NCI-H526 treated with DMSO at 0.1 percent for 48 hours (cell line): ENCODE measurements around the gene PRR11.
"Not testable (repeated sequence)": the region's sequence is repeated elsewhere in the genome, so short reads cannot be mapped to it uniquely, and the experiment has no call there.

ENCODE experiments used
- DNase-seq: peaks from one replicate; lab custom pipeline; 2025; lab: John Stamatoyannopoulos, UW

Gene PRR11

DNA sequence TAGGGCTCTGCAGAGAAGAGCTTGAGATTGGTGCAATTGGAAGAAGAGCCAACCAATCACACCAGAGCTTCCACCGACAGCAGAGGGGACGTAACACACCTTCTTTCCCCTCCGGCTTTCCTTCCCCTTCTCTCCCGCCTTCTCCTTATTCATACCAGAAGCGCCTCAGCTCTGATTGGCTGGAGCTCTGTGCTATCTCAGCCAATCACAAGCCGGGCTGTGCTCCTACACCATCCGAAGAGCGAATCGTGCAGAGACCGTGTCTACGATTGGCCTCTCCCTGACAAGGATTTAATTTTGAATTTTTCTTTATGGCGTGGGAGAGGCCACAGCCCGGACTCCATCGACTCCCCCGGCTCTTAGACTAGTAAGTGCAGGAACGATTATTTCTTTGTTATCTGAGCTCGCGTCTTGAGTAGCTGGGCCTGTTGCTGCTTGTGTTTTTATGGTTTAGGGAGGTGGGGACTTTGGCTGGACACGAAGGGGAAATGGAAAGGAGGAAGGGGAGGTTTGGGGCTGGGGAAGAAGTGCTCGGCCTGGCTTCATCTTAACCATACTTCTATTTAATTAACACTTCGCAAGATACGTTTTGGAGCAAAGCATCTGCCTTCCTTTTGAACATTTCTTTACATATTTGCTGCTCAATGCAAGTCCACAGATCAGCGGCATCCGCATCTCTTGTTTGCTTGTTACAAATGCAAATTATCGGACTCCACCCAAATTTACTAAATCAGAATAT is at the start of gene PRR11:
PRR11 (plus strand) TSS at position 308 of the 739 bp plus-strand sequence. CDS start 14,007 bp downstream, outside the sequence.
- peak; percentile 99 for DNase-seq

DNA sequence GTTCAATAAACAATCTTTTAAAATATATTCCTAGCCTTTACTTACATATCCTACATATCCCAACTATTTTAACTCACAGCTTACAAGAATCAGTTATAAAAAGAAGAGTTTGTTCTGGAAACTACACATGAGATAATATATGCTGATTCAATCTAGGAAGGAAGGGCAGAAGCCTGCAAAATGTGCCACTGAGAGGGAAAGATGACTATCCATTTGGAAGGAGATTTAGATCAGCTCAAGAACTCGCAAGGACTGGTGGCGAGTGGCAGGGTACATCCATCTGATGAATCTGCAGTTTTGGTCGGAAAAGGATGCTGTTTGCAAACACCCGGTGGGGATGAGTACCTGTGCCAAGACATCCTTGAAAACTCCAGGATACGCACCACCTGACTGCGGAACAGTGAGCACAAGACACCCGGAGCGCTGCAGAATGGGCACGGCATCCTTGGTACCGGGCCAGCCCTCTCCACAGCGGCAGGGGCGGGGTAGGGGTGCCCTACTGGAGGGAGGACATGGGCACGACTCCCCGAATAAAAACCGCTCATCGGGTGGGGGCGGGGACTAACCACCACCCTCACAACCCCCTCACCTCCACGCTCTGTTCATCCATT is 49.6 kb upstream of the PRR11 start:
- peak; percentile 54 for DNase-seq

DNA sequence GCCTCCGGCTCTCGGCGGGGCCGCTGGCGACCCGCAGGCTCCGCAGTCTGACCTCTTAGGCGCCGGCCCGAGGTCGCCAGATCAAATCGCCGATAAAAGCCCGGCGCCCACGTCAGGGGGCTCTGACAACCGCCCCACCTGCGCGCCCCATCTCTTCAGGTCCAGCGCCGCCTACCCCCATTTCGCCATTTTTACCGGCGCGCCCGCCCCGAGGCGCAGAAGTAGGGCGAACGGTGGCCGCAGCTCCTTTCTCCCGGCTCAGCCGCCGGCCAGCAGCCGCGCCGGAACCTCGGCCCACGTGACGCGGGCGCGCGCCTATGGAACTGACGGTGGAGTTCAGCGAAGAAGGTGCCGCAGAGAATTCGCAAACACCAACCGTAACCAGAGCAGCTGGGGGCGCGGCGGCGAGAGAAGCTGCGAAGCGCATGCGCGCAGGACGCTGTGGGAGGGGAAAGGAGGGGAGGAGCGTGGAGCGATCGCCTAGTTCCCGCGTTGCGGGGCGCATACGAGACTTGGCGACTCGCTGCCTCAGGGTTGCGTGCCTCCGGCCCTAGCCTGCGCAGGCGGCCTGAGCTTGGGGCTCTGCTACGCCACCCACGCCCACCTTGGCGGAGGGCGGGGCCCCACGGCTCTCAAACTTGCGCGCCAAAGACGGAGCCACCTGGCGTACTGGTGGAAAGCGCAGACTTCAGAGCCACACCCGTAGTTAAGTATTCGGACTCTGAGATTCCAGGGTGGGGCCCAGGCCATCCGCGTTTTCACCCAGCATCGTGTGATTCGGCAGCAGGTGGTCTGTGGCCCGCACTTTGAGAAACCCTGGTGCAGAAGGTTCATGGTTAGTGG is 48.9 kb upstream of the PRR11 start, which contains the start of gene TRIM37:
TRIM37 (minus strand) TSS at position 418 of the 843 bp plus-strand sequence. CDS start 419 bp downstream, outside the sequence.
- peak; percentile 98 for DNase-seq

DNA sequence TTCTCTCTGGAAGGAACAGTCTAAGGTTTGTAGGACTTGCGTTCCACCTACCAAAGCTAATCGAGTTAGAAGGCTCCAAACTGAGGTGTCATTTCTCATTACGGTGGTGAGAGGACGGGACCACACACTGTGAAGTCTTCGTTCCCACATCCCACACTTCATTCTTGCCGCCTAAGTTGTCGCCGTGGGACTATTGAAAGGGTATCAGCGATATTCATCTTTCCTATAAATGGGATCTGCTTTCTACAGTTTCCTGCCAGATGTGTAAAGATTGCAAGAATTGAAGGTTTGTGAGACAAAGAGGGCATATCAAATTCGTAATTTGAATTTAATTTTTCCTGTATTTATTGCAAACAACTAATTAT is 48.3 kb upstream of the PRR11 start:
- no peak for DNase-seq

DNA sequence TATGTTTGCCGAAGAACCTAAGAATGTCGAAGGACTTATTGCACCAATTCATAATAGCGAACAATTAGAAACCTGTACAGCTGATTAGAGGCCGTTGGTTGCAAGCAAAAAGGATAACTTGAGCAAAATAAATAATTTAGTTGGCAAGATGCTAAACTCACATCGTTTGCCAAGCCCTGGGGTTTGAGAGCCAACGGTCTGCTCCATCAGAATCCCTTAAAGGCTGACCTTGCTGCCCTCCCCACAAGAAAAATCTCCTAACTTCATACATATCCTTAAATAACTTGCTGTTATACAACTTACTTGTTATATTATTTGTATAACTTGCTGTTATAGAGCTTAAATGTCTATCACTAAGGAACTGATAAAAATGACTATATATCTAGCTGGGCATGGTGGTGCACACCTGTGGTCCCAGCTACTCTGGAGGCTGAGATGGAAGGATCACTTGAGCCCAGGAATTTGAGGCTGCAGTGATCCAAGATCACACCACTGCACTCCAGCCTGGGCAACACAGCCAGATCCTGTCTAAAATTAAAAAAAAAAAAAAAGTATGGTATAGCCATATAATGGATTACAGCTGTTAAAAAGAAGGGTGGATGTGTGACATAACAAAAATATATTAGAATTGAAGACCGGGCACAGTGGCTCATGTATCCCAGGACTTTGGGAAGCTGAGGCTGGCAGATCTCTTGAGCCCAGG is 47.0 kb upstream of the PRR11 start:
- DNase-seq = no peak

DNA sequence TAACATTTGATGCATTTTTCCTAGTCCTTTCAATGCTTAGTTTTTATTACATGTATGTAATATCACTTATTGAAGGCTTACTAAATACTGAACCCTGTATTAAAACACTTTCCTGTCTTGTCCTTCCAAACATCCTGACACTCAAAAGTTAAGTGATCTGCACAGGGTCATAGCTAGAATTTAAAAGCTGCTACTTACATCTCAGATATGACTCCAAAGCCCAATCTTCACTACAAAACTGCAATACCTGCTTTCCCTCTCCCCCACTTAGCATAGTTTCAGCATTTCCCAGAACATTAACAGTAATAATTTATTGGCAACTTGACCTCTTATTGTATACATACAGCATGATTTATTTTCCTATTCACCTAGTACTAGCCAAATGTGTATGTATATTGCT is 44.6 kb upstream of the PRR11 start:
- no peak for DNase-seq

DNA sequence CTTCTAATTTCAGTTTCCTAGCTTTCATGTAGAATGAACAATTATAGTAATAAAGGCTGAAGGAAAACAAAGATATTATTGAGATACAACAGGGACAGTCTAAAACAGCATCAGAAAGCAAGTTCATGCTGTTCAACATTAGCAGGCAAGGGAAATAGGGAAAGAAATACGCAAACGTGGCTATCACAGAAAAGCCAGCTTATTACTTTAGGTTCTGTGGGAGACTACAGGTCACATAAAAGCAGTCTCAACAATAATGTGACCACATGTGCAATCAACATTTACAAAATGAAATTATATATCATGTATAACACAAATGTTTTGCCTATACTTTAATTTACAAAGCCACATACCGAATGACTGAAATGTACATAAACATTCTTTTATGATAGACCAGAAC is 44.0 kb upstream of the PRR11 start:
- no peak for DNase-seq

DNA sequence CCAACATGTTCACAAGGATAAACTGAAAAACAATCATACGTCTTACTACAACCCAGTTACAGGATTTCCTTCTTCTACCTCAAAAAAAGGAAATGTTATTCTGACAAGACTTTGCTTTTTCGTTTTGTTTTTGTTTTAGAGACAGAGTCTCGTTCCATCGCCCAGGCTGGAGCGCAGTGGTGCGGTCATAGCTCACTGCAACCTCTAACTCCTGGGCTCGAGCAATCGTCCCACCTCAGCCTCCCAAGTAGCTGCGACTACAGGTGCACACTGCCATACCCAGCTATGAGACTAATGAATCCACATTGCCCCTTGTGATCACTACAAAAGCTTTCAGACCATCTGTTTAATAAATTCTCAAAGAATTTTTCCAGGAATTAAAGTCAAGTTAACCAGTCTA is 40.1 kb upstream of the PRR11 start:
- no peak for DNase-seq

DNA sequence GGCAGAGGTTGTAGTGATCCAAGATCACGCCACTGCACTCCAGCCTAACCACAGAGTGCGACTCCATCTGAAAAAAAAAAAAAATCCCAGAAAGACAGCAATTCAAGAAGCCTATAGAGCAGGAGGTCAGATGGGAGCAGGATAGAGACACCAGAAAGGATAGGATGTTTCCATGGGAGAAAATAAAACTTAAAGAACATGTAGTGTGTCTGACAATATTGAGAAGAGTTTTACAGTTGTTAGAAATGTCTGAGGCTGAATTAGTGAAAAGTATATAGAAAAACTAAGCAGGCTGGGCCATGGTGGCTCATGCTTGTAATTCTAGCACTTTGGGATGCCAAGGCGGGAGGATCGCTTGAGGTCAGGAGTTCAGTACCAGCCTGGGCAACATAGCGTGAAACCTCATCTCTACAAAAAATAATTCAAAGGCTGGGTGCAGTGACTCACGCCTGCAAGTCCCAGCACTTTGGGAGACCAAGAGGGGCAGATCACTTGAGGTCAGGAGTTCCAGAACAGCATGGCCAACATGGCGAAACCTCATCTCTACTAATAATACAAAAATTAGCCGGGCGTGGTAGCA is 33.6 kb upstream of the PRR11 start:
- no peak for DNase-seq

DNA sequence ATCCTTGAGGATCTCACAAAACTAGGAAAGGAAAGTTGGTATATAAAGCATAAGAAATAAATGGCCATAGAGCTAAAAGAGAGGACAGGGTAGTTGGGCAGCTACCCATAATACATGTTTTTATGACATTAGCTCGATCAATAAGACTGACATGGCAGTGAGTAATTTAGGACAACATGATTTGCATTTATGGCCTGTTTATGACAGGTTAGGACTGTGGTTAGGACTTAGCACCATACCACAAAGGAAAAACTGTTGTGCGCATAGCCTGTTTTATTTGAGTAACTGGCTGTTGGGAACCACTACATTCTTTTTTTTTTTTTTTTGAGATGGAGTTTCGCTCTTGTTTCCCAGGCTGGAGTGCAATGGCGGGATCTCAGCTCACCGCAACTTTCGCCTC is 30.9 kb upstream of the PRR11 start:
- DNase-seq = peak; percentile 66

DNA sequence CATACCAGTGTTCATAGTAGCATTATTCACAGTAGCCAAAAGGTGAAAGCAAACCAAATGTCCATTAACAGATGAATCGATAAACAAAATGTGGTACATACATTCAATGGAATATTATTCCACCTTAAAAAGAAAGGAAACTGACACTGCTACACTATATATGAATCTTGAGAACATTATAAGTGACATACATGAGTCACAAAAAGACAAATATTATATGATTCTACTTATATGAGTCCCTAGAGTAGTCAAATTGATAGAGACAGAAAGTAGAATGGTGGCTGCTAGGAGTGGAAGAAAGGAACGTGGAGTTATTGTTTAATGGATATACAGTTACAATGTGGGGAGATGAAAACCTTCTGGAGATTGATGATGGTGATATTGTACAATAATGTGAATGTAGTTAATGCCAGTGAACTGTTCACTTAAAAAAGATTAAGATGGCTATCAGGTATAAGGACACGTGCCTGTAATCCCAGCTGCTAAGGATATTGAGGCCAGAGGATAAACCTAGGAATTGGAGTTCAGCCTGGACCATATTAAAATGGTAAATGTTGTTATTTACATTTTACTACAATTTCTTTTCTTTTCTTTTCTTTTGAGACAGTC is 28.6 kb upstream of the PRR11 start:
- DNase-seq = no peak

DNA sequence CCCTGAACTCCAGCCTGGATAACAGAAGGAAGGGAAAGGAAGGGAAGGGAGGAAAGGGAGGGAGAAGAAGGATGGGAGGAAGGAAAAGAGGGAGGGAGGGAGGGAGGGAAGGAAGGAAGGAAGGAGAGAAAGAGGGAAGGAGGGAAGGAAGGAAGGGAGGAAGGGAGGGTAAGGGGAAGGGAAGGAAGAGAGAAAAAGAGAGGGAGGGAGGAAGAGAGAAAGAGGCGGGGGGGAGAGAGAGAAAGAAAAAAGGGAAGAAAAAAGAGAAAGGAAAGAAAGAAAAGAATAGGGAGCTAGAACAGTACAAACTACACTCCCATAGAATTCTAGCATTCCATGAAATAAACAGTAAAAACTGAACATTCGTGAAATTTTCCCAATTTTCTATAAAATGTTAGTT is 25.7 kb upstream of the PRR11 start:
- no peak for DNase-seq

DNA sequence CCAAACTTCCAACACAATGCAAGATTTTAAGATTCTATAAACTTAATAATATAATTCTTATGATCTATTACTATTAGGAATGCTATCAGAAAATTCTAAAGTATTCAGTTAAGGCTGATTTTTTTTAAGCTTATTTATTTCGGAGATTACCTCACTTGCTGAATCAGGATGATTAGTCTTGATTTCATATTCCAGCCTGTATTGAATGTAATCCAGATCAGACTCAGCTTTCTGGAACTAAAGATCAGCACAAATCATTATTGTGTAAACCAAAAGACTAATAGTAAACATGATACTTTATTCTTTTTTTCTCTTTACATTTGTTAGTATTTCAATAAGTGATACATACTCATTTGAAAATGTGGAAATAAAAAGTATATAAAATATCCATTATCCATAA is 24.4 kb upstream of the PRR11 start:
- DNase-seq = no peak

DNA sequence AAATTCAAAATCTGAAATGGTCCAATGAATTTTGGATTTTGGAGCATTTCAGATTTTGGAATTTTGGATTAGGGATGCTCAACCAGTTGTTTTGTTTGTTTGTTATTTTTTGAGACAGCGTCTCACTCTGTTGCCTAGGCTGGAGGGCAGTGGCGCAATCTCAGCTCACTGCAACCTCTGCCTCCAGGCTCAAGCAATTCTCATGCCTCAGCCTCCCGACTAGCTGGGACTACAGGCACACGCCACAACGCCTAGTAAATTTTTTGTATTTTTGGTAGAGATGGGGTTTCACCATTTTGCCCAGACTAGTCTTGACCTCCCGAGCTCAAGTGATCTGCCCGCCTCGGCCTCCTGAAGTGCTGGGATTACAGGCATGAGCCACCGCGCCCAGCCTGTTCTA is 17.2 kb upstream of the PRR11 start:
- not testable (repeated sequence) for DNase-seq

DNA sequence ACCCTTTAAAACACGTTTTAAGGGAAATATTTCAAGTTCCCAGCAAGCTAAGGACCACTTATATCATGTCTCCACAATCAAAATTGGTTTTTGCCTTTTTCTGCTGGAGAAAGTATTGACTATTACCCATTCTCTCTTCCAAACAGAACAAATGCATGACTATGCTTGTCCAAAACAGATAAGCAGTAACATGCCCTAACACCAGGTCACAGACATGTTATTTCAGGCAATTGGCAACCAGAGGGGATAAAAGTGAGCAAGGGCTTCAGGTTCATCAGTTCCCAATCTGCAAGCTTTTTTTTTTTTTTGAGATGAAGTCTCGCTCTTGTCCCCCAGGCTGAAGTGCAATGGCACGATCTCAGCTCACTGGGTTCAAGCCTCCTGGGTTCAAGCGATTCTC is 15.6 kb upstream of the PRR11 start:
- DNase-seq = no peak

DNA sequence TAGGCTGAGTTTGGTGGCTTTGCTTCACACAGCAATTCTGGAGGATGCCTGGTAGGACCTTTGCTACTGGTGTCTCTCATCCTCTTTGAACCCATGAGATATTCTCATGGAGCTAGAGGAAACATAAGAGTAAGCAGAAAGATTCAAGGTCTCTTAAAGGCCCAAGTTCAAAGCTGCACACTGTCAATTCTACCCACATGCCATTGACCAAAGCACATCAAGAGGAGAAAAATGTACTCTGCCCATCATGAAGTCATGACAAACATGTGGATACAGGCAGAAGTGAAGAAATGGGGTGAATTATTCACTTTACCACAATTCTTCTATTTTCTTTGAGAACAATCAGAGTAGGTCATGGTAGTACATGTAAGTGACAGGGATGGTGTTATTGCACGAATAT is 13.7 kb upstream of the PRR11 start:
- no peak for DNase-seq

DNA sequence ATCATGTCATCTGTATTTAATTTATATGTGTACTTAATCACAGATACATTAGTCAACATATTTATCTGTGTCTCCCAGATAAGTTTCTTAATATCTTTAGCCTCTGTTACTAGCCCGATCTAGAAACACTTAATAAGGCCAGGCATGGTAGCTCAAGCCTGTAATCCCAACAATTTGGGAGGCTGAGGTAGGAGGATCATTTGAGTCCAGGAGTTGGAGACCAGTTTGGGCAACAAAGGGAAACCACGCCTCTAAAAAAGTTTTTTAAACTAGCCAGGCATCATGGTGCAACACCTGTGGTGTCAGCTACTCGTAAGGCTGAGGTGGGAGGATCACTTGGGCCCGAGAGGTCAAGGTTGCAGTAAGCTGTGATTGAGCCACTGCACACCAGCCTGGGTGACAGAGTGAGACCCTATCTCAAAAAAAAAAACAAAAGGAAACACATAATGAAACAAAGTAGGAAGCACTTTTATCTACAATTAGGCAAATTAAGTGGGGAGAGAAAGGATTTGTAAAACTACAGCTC is 9.9 kb upstream of the PRR11 start:
- no peak for DNase-seq

DNA sequence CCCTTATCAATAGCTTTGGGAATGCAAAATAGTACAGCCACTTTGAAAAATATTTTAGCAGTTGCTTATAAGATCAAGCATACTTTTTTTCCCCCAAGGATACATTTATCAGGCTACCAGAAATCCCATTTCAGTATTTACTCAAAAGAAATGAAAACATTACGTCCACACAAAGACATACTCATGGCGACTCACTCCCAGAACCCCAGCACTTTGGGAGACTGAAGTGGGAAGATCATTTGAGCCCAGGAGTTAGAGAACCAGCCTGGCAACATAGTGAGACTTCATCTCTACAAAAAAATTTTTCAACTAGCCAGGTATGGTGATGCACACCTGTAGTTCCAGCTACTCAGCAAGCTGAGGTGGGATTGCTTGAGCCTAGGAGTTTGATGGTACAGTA is 6.5 kb upstream of the PRR11 start:
- DNase-seq = no peak

DNA sequence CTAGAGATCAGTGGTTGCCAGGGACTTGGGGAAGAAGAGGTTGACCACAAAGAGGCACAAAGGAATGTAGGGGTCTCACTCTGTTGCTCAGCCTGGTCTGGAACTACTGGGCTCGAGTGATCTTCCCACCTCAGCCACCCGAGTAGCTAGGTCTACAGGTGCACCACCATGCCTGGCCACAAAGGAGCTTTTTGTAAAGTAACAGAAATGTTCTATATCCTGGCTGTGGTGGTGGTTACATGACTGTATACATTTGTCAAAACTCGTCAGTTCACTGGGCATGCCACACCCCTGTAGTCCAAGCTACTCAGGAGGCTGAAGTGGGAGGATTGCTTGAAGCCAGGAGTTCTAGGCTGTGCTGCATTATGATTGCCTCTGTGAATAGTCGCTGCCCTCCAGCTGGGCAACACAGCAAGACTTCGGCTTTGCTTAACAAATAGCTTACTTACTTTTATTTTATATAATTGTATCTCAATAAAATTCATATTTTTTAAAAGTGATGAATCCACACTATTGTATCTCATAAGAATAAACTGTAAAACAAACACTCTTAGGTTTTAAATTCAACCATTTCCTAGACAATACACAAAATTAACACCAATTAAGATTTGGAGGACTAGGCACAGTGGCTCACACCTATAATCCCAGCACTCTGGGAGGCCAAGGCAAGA is 5.6 kb upstream of the PRR11 start:
- no peak for DNase-seq

DNA sequence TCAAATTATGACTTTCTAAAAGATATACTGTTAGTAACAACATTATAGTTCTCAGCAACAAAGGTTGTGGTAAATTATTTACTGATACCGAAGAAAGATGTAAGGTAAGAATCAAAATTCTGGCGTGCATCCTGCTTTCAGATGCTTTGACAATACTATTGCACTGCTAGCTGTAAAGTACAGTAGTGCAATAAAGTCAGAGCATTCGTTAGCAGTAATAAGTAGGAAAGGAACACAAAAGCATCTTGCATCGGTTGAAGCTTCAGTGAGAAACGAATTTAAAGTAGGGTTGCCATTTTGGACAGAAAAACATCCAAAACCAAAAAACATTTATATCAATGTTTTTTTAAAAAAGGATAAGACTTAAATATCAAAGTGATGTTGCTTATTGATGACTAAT is 4.5 kb upstream of the PRR11 start:
- DNase-seq = no peak

DNA sequence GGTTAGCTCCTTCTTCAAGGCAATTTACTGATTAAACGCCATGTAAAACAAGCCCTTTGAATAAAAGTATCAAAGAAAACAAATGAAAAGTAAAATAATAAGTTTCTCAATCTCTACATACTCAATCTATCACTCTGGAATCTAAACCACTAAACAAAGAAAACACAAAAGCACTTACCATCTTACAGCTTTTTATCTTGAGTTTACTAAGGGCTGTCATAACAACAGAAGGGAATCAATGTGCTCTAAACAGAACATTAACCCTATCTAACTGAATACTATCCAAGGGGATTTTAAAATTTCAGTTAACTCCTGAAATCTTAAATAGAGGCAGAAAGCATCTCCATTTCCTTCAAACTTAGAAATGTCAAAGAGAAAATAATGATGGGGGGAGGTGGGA is 4.0 kb upstream of the PRR11 start:
- DNase-seq = no peak
